ENCODE measurements around the gene CT45A5. TPM values are rescaled to one million over a fixed set of nuclear protein-coding genes. Genes with fewer than 3 reads are reported as not detected.

Gene CT45A5
- total RNA-seq: not detected

GRCh38 chrX:135785403-135785802 is at the start of gene CT45A5:
Gene CT45A5, minus strand, starts transcription at chrX:135785503. Its CDS starts 3,774 bp downstream, at chrX:135781729.

GRCh38 chrX:135819912-135820311 is 34.6 kb upstream of the CT45A5 start, which contains the start of gene CT45A2:
Gene CT45A2, minus strand, starts transcription at chrX:135820012. Its CDS starts 3,747 bp downstream, at chrX:135816265.

DNA sequence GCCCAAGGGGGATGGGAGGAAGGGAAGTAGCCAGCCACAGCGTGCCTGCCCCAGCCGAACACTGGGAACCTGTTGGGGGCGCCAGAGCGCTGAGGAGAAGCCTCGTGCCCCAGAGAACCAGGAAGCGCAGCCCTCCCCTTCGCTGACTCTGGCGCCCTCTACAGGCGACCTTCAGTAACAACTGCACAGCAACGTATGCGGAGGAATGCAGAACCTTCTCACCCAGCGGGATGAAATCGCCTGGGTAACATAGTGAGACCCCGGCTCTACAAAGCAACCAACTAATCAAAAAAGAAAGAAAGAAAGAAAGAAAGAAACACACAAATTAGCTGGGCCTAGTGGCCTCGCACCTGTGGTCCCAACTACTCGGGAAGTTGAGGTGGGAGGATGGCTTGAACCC is 17.4 kb upstream of the CT45A5 start, which contains the start of gene CT45A6:
Gene CT45A6, minus strand, starts transcription at position 101 of the 400 bp plus-strand sequence. CDS start 3,794 bp downstream, outside the sequence.

DNA sequence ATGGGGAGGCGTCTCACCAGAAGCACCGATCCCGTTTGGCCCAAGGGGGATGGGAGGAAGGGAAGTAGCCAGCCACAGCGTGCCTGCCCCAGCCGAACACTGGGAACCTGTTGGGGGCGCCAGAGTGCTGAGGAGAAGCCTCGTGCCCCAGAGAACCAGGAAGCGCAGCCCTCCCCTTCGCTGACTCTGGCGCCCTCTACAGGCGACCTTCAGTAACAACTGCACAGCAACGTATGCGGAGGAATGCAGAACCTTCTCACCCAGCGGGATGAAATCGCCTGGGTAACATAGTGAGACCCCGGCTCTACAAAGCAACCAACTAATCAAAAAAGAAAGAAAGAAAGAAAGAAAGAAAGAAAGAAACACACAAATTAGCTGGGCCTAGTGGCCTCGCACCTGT is 17.2 kb downstream of the CT45A5 start, which contains the start of gene CT45A3:
Gene CT45A3, minus strand, starts transcription at position 101 of the 400 bp plus-strand sequence. CDS start 3,747 bp downstream, outside the sequence.

Other genes with a start within 250 kb of the CT45A5 start
- not detected for gene CT45A1, start 71.9 kb downstream of the CT45A5 start, total RNA-seq
- gene CT45A3, start 17.3 kb downstream of the CT45A5 start, total RNA-seq: not detected
- not detected for gene CT45A6, start 17.3 kb upstream of the CT45A5 start, total RNA-seq
- not detected for gene CT45A2, start 34.5 kb upstream of the CT45A5 start, total RNA-seq
- not detected for gene CT45A7, start 51.8 kb upstream of the CT45A5 start, total RNA-seq
- gene CT45A8, start 69.0 kb upstream of the CT45A5 start, total RNA-seq: not detected
- gene CT45A9, start 86.3 kb upstream of the CT45A5 start, total RNA-seq: not detected
- not detected for gene CT45A10, start 107.9 kb upstream of the CT45A5 start, total RNA-seq
- gene SAGE1, start 108.2 kb upstream of the CT45A5 start, total RNA-seq: not detected
- 21.6 TPM for gene MMGT1, start 188.5 kb upstream of the CT45A5 start, total RNA-seq
- 36.3 TPM for gene SLC9A6, start 199.9 kb upstream of the CT45A5 start, total RNA-seq

All from camera-type eye (tissue), 1 donor.